NCI-H1417 (cell line): ENCODE measurements around the gene ANKRD55.
A peak's percentile ranks its signal among the peaks of the same experiment; 100 is the strongest.
"Not testable (repeated sequence)": the region's sequence is repeated elsewhere in the genome, so short reads cannot be mapped to it uniquely, and the experiment has no call there.

ENCODE experiments used
- DNase-seq, 3 experiments: peaks; one replicate each; lab custom pipeline; 2025; lab: John Stamatoyannopoulos, UW

ANKRD55 gene

GRCh38 chr5:56102207-56102606, 130.9 kb downstream of the ANKRD55 start:
- not testable (repeated sequence) for DNase-seq

DNA sequence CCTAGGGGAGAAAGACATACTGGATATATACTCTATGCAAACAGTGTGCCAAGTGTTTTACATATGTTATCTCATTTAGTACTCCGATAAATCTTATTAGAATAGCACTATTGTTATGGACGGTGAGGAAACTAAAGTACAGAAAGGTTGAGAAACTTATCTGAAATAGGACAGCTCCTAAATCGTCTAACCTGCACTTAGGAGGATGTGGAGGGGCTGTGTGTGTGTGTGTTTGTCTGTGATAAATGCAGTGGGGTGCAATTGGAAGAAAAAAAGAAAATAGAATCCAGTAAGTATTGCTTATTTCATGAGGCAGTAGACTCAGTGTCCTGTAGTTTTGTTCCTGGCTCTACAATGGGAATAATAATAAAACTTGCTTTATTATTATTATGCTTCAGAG, 131.9 kb downstream of the ANKRD55 start:
- DNase-seq, result no peak

DNA sequence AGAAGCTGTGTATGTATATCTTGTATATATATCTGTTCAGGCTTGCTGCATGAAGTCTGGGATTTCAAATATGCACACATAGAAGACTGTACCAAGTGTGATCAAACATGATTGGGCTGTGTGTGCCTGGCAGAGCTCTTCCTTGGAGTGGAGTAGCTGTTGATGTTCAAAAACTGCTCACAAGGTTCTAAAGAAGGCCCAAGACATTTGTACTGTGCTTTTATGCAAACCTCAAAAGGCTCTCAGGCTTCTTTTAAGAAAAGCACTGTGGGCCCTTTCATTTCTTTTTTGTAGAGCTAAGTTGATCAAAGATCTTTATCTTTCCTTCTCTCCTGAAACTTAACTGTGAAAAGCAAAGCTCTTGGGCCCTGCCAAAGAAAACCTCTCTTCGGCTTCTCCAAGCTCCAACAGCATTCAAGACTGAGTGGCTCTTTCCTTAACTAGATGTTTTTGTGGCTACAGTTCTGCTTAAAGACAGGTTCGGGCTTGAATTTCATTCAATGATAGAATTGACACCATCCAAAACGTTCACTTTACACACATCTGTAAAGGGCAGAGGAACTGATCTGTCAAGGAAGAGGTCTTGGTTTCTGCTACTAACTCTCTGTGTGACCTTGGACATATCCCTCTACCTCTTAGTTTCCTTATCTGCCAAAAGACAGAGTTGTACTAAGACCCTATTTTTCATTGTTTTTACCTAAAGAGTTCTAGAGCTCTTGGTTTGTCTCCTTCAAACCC, 132.5 kb downstream of the ANKRD55 start:
- no peak for DNase-seq

DNA sequence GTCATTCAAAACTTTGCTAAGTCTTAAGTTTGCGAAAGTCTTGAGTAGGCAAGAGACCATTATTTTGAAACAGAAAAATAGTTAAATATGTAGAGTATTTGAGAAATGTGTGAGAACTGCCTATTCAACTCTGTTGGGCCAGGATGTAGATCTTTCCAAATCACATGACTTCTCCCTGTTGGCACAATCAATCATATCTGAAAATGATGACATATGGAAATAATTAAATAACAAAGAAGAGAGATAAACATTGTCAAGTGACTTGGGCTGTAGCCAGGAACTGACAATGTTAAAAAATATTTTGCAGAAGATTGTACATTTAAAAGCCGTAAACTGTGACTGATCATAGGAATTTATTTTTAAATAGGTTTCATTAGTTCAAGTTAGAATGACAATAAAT, 133.8 kb downstream of the ANKRD55 start:
- DNase-seq, result peak in 1 of 3 experiments; percentile 10

DNA sequence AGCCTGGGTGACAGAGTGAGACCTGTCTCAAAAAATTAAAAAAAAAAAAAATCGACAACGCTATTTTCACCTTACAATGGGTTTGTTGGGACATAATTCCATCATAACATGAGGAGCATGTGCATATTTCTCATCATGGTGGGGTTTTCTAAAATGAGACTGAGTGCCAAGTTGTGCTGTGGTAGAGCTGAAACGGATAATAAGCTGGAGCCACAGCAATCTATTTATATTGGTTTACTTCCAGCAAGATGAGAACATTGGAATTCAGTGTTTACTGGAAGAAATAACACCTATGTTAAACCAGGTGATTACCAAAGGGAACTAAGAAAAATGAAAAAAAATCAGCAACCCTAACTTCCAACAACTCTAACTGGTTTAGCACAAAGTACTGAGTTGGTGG, 136.1 kb downstream of the ANKRD55 start:
- DNase-seq, result no peak

DNA sequence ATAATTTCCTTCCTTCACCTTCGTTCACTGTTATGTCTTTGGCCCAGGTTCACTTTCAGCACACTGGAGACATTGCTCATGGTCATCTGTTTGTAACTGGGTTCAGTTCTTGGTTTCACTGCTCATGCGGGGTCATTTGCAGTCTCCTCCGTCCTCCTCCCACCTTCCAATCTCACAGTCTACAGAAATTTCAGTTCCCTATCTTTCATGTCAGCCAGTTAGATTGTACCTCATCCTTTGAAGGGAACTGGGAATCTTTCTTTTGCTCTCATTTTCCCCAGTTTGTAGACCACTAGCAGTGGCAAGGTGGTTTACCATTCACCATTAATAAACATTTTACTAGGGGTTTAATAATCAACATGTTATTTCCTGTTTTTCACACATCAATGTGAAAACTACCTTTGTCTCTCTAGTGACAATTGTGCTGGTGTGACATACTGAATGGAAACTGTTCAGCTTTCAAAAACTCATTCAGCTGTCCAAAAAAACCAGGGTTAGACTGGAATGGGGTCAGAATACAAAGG, 137.5 kb downstream of the ANKRD55 start:
- no peak for DNase-seq

DNA sequence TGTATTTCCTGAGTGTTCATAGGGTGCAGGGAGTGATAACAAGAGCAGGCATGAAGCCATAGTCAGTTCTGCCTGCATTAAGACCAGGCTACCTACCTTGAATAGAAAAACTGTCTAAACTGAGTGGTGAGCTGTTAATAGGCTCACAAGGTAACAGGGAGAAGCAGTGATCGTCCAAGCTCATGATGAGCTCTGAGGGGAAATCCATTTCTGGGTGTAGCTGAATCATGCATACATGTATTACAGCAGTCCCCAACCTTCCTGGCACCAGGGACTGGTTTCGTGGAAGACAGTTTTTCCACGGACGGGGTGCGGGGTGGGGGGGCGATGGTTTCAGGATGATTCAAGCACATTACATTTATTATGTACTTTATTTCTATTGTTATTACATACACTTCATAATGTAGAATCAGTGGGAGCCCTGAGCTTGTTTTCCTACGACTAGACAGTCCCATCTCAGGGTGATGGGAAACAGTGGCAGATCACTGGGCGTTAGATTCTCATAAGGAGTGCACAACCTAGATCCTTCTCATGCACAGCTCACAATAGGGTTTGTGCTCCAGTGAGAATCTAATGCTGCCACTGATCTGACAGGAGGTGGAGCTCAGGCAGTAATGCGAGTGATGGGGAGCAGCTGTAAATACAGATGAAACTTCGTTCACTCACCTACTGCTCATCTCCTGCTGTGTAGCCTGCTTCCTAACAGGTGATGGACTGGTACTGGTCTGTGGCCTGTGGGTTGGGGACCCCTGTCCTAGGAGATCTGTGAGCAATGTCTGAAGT, 138.4 kb downstream of the ANKRD55 start:
- no peak for DNase-seq

DNA sequence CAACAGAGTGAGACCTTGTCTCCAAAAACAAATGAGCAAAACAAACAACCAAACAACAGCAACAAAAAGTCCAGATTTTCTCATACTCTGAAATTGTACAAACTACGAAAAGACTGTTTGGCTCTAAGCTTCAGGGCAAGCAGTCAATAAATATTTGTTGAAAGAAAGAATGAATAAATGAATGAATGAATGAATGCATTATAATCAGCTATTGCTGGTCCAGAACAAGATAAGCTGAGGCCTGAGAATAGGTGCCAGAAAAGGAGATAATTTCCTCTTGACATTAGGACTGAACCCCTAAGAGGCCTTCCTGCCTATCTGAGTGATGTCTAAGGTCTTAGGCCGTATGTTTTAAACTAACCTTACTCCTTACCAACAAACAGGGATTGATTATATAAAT, 139.2 kb downstream of the ANKRD55 start:
- DNase-seq, result no peak

DNA sequence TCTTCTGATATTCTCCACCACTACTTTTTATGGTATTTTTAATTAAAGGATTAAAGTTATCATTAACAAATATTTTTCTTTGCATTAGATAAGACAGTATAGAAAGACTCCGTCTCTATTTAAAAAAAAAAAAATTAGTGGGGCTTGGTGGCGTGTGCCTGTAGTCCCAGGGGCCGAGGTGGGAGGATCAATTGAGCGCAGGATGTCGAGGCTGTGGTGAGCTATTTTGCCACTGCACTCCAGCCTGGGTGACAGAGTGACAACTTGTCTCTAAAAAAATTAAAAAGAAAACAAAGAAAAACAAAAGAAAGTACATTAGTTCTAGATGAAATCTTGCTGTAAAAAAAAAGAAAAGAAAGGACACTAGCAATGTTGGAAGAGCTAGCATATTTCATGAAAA, 141.0 kb downstream of the ANKRD55 start:
- no peak for DNase-seq

- DNase-seq, result no peak
Measured at GRCh38 chr5:56091664-56092063, 141.5 kb downstream of the ANKRD55 start.

- peak in 1 of 3 experiments; percentile 61 for DNase-seq
Measured at GRCh38 chr5:56090793-56091460, 142.2 kb downstream of the ANKRD55 start.

DNA sequence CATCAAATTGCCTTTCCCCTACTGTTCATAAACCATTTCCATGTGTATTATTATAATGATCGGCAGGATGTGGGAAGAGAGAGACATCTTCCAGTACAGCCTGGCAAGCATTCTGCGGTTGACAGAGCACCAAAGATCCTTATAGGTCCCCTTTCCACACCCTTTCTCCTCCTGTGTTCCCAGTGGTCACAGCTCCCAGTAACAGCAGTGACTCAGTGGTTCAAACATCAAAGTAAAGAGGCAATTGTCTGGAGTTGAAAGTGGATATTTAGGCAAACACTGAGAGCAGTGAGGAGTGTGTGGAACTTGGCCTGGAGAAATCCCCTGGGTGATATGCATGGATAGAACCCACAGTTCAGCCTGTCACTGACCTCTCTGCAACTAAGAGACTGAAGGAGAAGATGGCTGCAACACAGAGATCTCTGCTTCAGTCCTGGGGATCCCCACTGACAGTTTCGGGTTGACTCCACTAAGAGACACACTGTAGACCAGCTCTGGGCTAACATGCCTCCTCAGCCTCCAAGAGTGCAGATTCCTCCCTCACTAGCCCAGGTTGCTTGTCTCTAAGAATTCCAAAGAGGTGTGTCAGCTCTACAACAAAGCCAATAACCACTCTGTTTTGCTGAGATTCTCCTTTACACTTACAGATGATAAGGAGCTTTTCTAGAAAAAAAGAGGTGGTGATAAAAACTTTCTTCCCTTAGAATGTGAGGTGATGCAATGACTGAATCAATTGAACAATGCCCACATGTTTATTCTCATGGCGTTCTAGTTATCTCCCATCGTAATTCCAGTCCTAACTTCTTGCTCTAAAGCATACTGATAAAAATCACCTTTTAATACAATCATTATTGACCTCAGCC, 143.9 kb downstream of the ANKRD55 start:
- DNase-seq, result peak in 1 of 3 experiments; percentile 43

GRCh38 chr5:56088431-56088949, 144.6 kb downstream of the ANKRD55 start:
- DNase-seq, result no peak

DNA sequence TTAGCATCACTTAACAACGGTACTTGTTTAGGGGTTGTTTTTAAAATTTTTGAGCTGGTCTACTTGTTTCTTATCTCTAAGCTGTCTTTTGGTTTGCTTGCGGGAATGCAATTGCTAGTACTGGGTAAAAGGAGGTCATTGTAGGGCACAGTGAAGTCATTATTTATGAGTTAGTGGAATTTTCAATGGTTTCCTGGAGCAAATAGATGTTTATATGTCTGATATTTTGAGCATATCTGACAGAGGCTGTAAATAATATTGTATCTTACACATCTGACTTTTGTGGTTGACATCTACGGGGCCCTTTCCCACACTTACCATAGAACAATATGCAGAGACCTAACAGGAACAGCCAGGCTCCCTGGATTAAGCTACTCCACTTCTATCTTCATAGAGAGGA, 147.9 kb downstream of the ANKRD55 start:
- DNase-seq, result no peak

DNA sequence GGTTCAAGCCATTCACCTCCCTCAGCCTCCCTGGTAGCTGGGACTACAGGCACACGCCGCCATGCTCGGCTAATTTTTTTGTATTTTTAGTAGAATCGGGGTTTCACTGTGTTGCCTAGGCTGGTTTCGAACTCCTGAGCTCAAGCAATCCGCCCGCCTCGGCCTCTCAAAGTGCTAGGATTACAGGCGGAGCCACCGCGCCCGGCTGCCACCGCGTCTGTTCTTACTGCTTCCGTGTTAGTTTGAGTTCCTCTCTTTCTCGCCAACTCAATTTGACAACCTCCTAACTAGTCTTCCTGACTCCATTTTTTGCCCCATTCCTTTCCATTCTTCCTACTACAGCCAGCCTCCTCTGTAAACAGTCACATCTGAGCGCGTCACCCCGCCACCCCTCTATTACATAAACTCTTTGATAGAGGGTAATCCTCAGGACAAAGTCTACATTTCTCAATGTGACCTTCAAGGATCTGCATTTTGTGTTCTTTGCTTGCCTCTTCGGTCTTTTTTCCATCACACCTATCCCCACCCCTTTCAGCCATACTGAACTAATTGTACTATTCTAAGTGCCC, 149.8 kb downstream of the ANKRD55 start:
- no peak for DNase-seq

DNA sequence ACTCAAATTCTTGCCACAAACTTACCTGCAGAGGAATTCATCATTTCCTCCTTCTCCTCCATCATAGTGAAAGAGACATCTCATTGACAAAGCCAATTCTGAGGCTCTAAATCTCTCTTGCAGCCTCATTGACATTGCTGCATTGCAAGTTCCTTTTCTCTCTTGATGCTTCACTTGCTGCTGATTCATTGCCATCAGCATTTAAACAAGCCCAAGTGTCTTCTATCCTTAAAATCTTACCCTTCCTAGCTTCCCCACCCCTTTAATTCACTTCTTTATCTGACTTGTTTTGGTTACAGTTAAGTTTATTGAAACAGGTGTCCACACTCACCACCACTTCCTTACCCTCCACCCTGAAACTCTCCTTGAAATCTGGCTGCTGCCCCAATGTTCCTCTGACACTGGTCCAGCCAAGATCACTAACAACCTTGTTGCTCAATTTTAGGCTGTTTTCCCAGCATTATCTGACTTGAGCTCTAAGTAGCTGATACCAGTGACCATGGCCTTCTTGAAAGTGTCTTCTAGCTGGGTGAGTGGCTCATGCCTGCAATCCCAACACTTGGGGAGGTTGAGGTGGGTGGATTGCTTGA, 152.0 kb downstream of the ANKRD55 start:
- DNase-seq, result not testable (repeated sequence)

- no peak for DNase-seq
Measured at GRCh38 chr5:56080375-56081052, 152.6 kb downstream of the ANKRD55 start.

GRCh38 chr5:56079157-56079500, 154.0 kb downstream of the ANKRD55 start:
- DNase-seq, result not testable (repeated sequence)

DNA sequence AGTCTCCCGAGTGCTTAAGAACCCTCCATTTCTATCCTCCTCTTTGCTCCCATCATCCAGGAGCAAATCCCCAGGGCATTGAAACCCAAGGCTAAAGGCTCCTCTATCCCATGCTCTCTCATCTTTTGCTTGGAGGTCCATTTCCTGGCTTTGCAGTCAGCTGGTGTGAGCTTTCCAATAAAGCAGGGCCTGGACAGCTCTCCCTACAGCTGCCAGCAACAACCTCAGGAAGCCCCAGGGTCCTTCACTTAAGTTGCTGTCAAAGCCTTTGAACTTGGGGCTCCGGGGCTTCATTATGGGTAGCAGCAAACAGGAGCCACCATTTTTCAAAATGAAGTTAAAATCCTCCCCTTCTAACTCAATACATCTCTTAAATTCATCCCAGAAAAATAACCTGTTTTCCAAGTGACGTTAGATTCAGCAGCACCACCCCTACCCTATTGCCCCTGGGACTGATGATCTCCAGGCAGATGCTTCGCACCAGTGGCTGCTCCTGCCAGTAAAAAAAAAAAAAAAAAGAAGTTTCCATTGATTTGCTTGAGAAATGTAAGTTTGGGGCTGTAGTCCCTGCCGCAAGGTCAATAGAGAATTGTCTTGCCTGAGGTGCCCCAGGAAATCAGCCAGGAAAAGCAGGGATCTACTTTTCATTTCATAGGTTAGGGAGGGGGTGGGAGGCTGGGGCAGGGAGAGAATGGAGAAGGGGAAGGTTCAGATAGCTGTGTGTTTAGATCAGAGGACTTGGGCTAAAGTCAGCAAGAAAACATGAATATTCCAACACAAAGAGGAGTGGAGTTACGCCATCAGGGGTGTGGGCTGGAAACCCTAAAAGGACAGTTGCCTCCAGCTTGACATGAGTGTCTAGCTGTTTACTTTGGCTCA, 154.6 kb downstream of the ANKRD55 start:
- DNase-seq, result no peak
